GM12864 (cell line): ENCODE results near the gene HES4.
"Not testable (repeated sequence)": the region's sequence is repeated elsewhere in the genome, so short reads cannot be mapped to it uniquely, and the experiment has no call there.

Experiments used
- DNase-seq: peaks from one replicate; pipeline ENCODE4 v3.0.0-alpha.2; 2011; ENCODE audit warnings: low read depth
- H3K4me3 ChIP-seq: 2 replicates; pipeline ENCODE4 v1.5.1; 2011; ENCODE audit warnings: mild to moderate bottlenecking, low read depth, low read length, control low read depth
- CTCF ChIP-seq: IDR thresholded peaks from 2 replicates; pipeline ENCODE4 v1.5.1; 2011; ENCODE audit warnings: low read depth, mild to moderate bottlenecking, moderate library complexity, low read length, control low read depth, inconsistent platforms; ENCODE audit errors: missing control alignments

HES4 gene

DNA sequence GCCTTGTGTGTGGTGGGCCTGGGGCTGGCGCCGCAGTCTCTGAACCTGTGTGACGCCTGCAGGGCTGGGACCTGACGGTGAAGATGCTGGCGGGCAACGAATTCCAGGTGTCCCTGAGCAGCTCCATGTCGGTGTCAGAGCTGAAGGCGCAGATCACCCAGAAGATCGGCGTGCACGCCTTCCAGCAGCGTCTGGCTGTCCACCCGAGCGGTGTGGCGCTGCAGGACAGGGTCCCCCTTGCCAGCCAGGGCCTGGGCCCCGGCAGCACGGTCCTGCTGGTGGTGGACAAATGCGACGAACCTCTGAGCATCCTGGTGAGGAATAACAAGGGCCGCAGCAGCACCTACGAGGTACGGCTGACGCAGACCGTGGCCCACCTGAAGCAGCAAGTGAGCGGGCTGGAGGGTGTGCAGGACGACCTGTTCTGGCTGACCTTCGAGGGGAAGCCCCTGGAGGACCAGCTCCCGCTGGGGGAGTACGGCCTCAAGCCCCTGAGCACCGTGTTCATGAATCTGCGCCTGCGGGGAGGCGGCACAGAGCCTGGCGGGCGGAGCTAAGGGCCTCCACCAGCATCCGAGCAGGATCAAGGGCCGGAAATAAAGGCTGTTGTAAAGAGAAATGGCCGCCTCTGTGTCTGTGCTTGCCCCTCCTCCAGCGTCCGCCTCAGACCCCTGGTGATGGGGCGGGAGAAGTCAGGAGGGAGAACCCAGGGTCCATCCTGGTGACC is 14.2 kb upstream of the HES4 start:
- no peak for DNase-seq
- H3K4me3 ChIP-seq: peak overlapping the region; percentile 100
- no peak for TF ChIP-seq CTCF

- peak within 1 kb of the TSS; percentile 100 for H3K4me3 ChIP-seq
- peak; percentile 72 for DNase-seq
- no peak for TF ChIP-seq CTCF
These were observed 13.4 kb upstream of the HES4 start, which contains the start of gene ISG15 for GRCh38 chr1:1013105-1013921. Gene ISG15, plus strand, starts transcription at chr1:1013497. Its CDS starts 77 bp downstream, at chr1:1013574.

GRCh38 chr1:1012736-1013104 is 12.8 kb upstream of the HES4 start:
- H3K4me3 ChIP-seq: peak overlapping the region; percentile 100; the same call in 1 of the 2 replicates
- not testable (repeated sequence) for DNase-seq

DNA sequence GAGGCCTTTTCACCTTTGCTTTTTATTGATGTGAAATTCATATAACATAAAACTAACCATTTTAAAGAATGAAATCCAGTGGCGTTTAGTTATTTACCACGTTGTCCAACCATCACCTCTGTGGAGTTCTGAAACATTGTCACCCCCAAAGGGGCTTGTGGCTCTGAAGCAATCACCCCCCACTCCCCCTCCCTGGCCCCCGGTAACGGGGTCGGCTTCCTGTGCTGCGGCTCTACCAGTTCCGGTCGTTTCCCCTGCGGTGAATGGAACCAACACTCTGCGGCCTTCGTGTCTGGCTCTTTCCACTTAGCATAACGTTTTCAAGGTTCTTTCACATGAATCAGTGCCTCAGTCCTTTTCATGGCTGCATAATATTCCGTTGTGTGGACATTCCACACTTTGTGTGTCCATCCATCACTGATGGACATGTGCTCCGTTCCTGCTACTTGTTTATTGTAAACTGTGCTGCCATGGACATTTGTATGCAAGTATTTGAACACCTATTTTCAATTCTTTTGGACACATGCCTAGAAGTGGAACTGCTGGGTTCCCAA is 11.6 kb upstream of the HES4 start:
- H3K4me3 ChIP-seq: no peak overlapping the region
- DNase-seq: no peak
- no peak for TF ChIP-seq CTCF

- H3K4me3 ChIP-seq, DNase-seq: not testable (repeated sequence)
These were observed 10.2 kb upstream of the HES4 start for GRCh38 chr1:1010131-1010530.

- TF ChIP-seq CTCF: no peak
- no peak overlapping the region for H3K4me3 ChIP-seq
- no peak for DNase-seq
These were observed 6.6 kb upstream of the HES4 start for GRCh38 chr1:1006305-1007159.

- no peak overlapping the region for H3K4me3 ChIP-seq
- TF ChIP-seq CTCF: no peak
- DNase-seq: no peak
These were observed 5.9 kb upstream of the HES4 start for GRCh38 chr1:1005774-1006304.
